Endothelial cell of umbilical vein (primary cell): Measurements from ENCODE around the gene AADAC. TPM values are rescaled to one million over a fixed set of nuclear protein-coding genes. Genes with fewer than 3 reads are reported as not detected.

ENCODE experiments used
- BruUV-seq: library from RNA; stranded (reverse); fragments of 400-500 nt; replicated peaks from 2 replicates; lab custom pipeline; 2021; lab: Mats Ljungman, UMichigan
- CTCF ChIA-PET: fragments of 300-600, 350-600 bp; sonication (Branson Sonifier 250); formaldehyde crosslinking; loops from one replicate; lab custom pipeline; 2021; ENCODE audit warnings: antibody characterized with exemption, inconsistent platforms; lab: Charles Lee
- POLR2A ChIA-PET: fragments of 300-600, 350-600 bp; sonication (Branson Sonifier 250); formaldehyde crosslinking; loops from one replicate; lab custom pipeline; 2021; ENCODE audit warnings: antibody characterized with exemption, inconsistent platforms; lab: Charles Lee
- DNase-seq: peaks from one replicate; pipeline ENCODE4 v3.0.0-alpha.2; 2011; ENCODE audit warnings: low read depth, low spot score
- FAIRE-seq: peaks from 2 replicates; lab custom pipeline; 2011; peaks lifted over from hg19 to GRCh38; lab: Jason Lieb, UNC
- H2AFZ ChIP-seq: 2 replicates; pipeline ENCODE4 v1.6.0; 2012; ENCODE audit warnings: low read depth, low read length, control low read depth, inconsistent platforms
- H3K27ac ChIP-seq: 2 replicates; pipeline ENCODE4 v1.5.1; 2011; ENCODE audit warnings: low read depth, mild to moderate bottlenecking, control low read depth, low read length, moderate library complexity; ENCODE audit not compliant: insufficient read depth
- H3K27me3 ChIP-seq, 2 experiments: 2 replicates each; pipeline versions ENCODE4 v1.6.0 to v1.6.1; 2011; ENCODE audit warnings: low read length in 2 of 2, mixed read lengths in 1 of 2; ENCODE audit not compliant: control insufficient read depth in 2 of 2, insufficient read depth in 2 of 2
- H3K36me3 ChIP-seq, 2 experiments: 2 replicates in 1 of 2; 3 replicates in 1 of 2; pipeline ENCODE4 v1.5.1; 2011; ENCODE audit warnings: low read length in 2 of 2, mild to moderate bottlenecking in 1 of 2, moderate library complexity in 1 of 2; ENCODE audit not compliant: control insufficient read depth in 2 of 2, insufficient read depth in 2 of 2; ENCODE audit errors: extremely low read depth in 1 of 2
- H3K4me1 ChIP-seq: 3 replicates; pipeline ENCODE4 v1.5.1; 2011; ENCODE audit warnings: mild to moderate bottlenecking, low read length; ENCODE audit not compliant: control insufficient read depth, insufficient read depth; ENCODE audit errors: extremely low read depth
- H3K4me2 ChIP-seq: 2 replicates; pipeline ENCODE4 v1.6.1; 2011; ENCODE audit warnings: low read length, control low read depth, mixed read lengths; ENCODE audit not compliant: insufficient read depth
- H3K4me3 ChIP-seq, 3 experiments: fragments of 200-600 bp in 1 of 3; sonication (generic), shearing (Covaris generic) in 1 of 3; replicated peaks in 1 of 3; 2 replicates each; pipeline ENCODE4 v1.5.1; 2011 to 2016; ENCODE audit warnings: control low read depth in 3 of 3, low read length in 3 of 3, mild to moderate bottlenecking in 2 of 3, inconsistent platforms in 1 of 3, low read depth in 1 of 3, moderate library complexity in 1 of 3; ENCODE audit not compliant: insufficient read depth in 1 of 3
- H3K79me2 ChIP-seq: 2 replicates; pipeline ENCODE4 v1.6.0; 2012; ENCODE audit warnings: low read length, inconsistent platforms; ENCODE audit not compliant: control insufficient read depth, insufficient read depth
- H3K9ac ChIP-seq: replicated peaks from 2 replicates; pipeline ENCODE3; 2011; ENCODE audit warnings: low read length, control low read depth; ENCODE audit not compliant: insufficient read depth; ENCODE audit errors: extremely low read depth
- H3K9me1 ChIP-seq: replicated peaks from 3 replicates; pipeline ENCODE4 v1.6.0; 2011; ENCODE audit warnings: mild to moderate bottlenecking, low read length; ENCODE audit not compliant: control insufficient read depth, insufficient read depth; ENCODE audit errors: extremely low read depth
- H3K9me3 ChIP-seq: replicated peaks from 2 replicates; pipeline ENCODE4 v1.5.1; 2012; ENCODE audit warnings: low read length, inconsistent platforms; ENCODE audit not compliant: control insufficient read depth, insufficient read depth
- H4K20me1 ChIP-seq: replicated peaks from 2 replicates; pipeline ENCODE3; 2011; ENCODE audit warnings: mild to moderate bottlenecking, low read length; ENCODE audit not compliant: control insufficient read depth, insufficient read depth; ENCODE audit errors: extremely low read depth
- EZH2 ChIP-seq: IDR thresholded peaks from 2 replicates; pipeline ENCODE4 v1.6.1; 2012; ENCODE audit warnings: borderline replicate concordance, low read depth, mild to moderate bottlenecking, moderate library complexity, low read length, inconsistent platforms; ENCODE audit not compliant: severe bottlenecking
- FOS ChIP-seq: IDR thresholded peaks from 2 replicates; pipeline ENCODE4 v1.6.1; 2011; ENCODE audit warnings: mild to moderate bottlenecking, low read length, moderate library complexity, borderline replicate concordance; ENCODE audit not compliant: insufficient read depth
- GATA2 ChIP-seq: IDR thresholded peaks from 2 replicates; pipeline ENCODE4 v1.7.0; 2011; ENCODE audit warnings: low read depth, mild to moderate bottlenecking, moderate library complexity, mixed read lengths, low read length; ENCODE audit not compliant: insufficient read length, insufficient read depth
- JUN ChIP-seq: IDR thresholded peaks from 2 replicates; pipeline ENCODE4 v1.6.1; 2011; ENCODE audit warnings: borderline replicate concordance, low read depth; ENCODE audit not compliant: insufficient read length, insufficient read depth
- MYC ChIP-seq: IDR thresholded peaks from one replicate; pipeline ENCODE4 v1.6.1; 2011; ENCODE audit warnings: mild to moderate bottlenecking, low read depth, low read length
- POLR2A ChIP-seq: IDR thresholded peaks from 2 replicates; pipeline ENCODE4 v1.6.1; 2012; ENCODE audit warnings: low read depth, mild to moderate bottlenecking, control low read depth, low read length
- POLR2AphosphoS5 ChIP-seq: IDR thresholded peaks from 2 replicates; pipeline ENCODE4 v1.6.1; 2012; ENCODE audit warnings: low read depth, mild to moderate bottlenecking, control low read depth, low read length, moderate library complexity; ENCODE audit not compliant: insufficient read depth
- dilution Hi-C: fragments of 300-500 bp; cut with MboI; formaldehyde crosslinking; loops from one replicate; pipeline ENCODE4 v1.15.0; 2019; ENCODE audit warnings: low sequenced_read_pairs; ENCODE audit not compliant: extremely low pct_ligation_motif_present
- intact Hi-C: fragments of 100-400 bp; cut with micrococcal nuclease; formaldehyde crosslinking; loops from one replicate; pipeline ENCODE4 v1.10.0; 2022
- polyA plus RNA-seq, 4 experiments: library from polyadenylated mRNA; depleted of rRNA in 3 of 4; stranded (reverse) in 3 of 4; unstranded in 1 of 4; fragments of >200 nt; gene quantifications; 2 replicates each; pipeline versions ENCODE4 v1.2.1 to v1.2.3, GENCODE V29; 2011 to 2012; ENCODE audit warnings: missing spikeins in 1 of 4
- total RNA-seq: library from RNA; stranded (reverse); gene quantifications from 2 replicates; pipeline ENCODE4 v1.2.3, GENCODE V29; 2021
- TF ChIP-seq, protein P1 (sequence below): IDR thresholded peaks from 2 replicates; pipeline ENCODE4 v1.6.1; 2011; ENCODE audit not compliant: insufficient read depth, insufficient read length
- TF ChIP-seq, protein P2 (sequence below), 2 donors: IDR thresholded peaks; 1 replicate in 1 of 2; 2 replicates in 1 of 2; pipeline ENCODE4 v1.5.1; 2011; ENCODE audit warnings: low read length in 2 of 2, mild to moderate bottlenecking in 2 of 2, moderate library complexity in 2 of 2, control low read depth in 1 of 2, inconsistent platforms in 1 of 2, low read depth in 1 of 2; ENCODE audit not compliant: insufficient read depth in 1 of 2; ENCODE audit errors: extremely low read depth in 1 of 2

AADAC gene
- total and polyA plus RNA-seq, 2 donors (not counting 3 experiments of a cell fraction or from before 2014, with no cell fraction given) = 0.27 to 0.62 TPM

DNA sequence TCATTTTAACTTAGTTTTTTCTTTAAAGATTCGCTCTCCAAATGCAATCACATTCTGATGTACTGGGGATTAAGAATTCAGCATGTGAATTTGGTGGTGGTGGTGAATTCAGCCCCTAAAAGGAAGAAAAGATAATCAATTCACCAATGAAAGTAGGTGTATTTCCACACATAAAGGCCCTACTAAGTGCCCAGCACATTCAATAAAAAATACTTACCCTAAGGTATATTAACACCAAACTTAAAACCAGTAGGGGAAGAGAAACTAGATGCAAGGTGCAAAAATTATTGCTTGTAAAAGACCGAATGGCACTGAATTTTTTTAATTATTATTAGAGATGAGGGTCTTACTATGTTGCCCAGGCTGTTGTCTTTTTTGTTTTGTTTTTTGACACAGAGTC lies 42.7 kb downstream of the AADAC start:
- Histone ChIP-seq H3K79me2 (no peaks in the 10 kb centered on the region), H3K27me3 (no peaks in the 10 kb centered on the region), H3K4me3 (no peak overlapping the region), H3K9me1 (no peaks in the 10 kb centered on the region), H3K4me1 (no peaks in the 10 kb centered on the region), H3K36me3 (no peaks in the 10 kb centered on the region), H3K27ac (no peak overlapping the region), H3K9ac (no peak overlapping the region), H4K20me1 (no peaks in the 10 kb centered on the region), H2AFZ (no peak overlapping the region), H3K4me2 (no peak overlapping the region), H3K9me3 (no peaks in the 10 kb centered on the region)
- dilution Hi-C loops = no loop called here
- no peak for FAIRE-seq
- no peak for DNase-seq
- no TSS peak for BruUV-seq
- ChIA-PET POLR2A (no interaction called here), CTCF (no interaction called here)
- TF ChIP-seq EZH2 = no peak
- no peak for TF ChIP-seq JUN
- TF ChIP-seq POLR2AphosphoS5 = no peak
- TF ChIP-seq GATA2 = no peak
- no peak for TF ChIP-seq POLR2A
- TF ChIP-seq, protein P1, sequence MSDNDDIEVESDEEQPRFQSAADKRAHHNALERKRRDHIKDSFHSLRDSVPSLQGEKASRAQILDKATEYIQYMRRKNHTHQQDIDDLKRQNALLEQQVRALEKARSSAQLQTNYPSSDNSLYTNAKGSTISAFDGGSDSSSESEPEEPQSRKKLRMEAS = no peak
- no peak for TF ChIP-seq FOS
- TF ChIP-seq MYC = no peak
- TF ChIP-seq, protein P2, sequence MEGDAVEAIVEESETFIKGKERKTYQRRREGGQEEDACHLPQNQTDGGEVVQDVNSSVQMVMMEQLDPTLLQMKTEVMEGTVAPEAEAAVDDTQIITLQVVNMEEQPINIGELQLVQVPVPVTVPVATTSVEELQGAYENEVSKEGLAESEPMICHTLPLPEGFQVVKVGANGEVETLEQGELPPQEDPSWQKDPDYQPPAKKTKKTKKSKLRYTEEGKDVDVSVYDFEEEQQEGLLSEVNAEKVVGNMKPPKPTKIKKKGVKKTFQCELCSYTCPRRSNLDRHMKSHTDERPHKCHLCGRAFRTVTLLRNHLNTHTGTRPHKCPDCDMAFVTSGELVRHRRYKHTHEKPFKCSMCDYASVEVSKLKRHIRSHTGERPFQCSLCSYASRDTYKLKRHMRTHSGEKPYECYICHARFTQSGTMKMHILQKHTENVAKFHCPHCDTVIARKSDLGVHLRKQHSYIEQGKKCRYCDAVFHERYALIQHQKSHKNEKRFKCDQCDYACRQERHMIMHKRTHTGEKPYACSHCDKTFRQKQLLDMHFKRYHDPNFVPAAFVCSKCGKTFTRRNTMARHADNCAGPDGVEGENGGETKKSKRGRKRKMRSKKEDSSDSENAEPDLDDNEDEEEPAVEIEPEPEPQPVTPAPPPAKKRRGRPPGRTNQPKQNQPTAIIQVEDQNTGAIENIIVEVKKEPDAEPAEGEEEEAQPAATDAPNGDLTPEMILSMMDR (IDR thresholded peaks at IDR 0.05; ENCODE audit: extremely low read depth in 1 of 2, insufficient read depth in 1 of 2, low read depth in 1 of 2, low read length in 2 of 2) = no peak
- intact Hi-C loops = no loop called here
